Ectodermal cell (in vitro differentiated cells): ENCODE measurements around the gene DDX51.
"Not testable (repeated sequence)": the region's sequence is repeated elsewhere in the genome, so short reads cannot be mapped to it uniquely, and the experiment has no call there.

Experiments used
- H3K27ac ChIP-seq: 2 replicates; pipeline ENCODE4 v1.7.0; 2013; ENCODE audit warnings: mild to moderate bottlenecking, low read depth, low read length; ENCODE audit not compliant: insufficient read depth, poor library complexity, severe bottlenecking
- H3K27me3 ChIP-seq: 2 replicates; pipeline ENCODE4 v1.7.0; 2013; ENCODE audit warnings: mild to moderate bottlenecking, low read length; ENCODE audit not compliant: insufficient read depth, control insufficient read depth, poor library complexity, severe bottlenecking
- H3K36me3 ChIP-seq: one replicate; pipeline ENCODE4 v1.7.0; 2013; ENCODE audit warnings: low read length; ENCODE audit not compliant: control insufficient read depth, insufficient read depth
- H3K4me1 ChIP-seq: one replicate; pipeline ENCODE4 v1.7.0; 2013; ENCODE audit warnings: low read length; ENCODE audit not compliant: control insufficient read depth, insufficient read depth
- H3K4me3 ChIP-seq: 2 replicates; pipeline ENCODE4 v1.7.0; 2013; ENCODE audit warnings: low read depth, low read length, control low read depth; ENCODE audit not compliant: insufficient read depth
- H3K9me3 ChIP-seq: 2 replicates; pipeline ENCODE4 v1.7.0; 2013; ENCODE audit warnings: mild to moderate bottlenecking, low read length, moderate library complexity; ENCODE audit not compliant: control insufficient read depth
- WGBS, 2 experiments: methylation state at CpG; one replicate each; pipeline ENCODE4 v1.1.7; 2013; ENCODE audit warnings: missing lambda C conversion rate in 2 of 2; 5-methylcytosine and 5-hydroxymethylcytosine counted together

The DDX51 gene

DNA sequence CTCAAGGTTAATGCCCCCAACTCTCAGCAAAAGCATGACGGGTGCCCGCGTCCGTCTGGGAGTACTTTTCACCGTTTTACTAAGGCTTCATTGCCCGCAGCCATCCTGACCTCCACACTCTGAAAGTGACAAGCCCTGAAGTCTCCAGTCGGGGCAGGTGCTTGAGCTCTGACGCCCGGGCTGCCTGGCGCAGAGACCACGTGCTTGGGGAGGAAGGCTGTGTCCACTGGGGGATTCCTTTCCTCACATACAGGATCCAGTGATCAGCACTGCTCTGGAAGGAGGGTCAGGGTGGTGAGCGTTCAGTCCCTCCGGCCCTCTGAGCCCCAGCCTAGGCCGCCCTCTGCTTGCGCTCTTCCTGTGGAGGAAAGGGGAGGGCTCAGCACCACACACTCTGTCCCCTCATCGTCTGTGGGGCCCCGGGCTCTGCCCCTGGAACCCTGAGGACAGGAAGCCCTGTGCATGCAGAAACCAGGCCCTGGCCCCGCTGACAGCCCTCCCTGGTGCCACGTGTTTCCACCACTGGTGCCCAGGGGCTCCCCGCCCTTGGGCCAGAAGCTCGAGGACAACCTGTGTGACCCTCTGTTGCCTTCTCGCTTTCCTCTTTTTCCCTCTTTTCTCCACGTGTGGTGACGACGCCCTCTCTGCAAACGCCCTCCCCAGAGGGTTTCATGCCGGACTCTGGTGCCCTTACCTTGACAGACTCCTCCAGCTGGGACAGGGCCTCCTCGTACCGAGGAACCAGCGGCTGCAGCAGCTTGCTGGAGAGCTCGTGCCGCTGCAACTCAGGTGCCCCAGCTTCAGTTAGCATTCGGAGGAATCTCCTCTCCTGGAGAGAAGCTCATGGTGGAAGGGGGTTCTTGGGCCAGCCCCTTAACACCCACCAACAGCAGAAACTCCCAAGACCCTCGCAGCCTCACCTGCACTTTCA lies 4.9 kb downstream of the DDX51 start:
- Histone ChIP-seq H3K27me3 (no peaks in the 10 kb centered on the region), H3K4me1 (peaks cover 6% of the 10 kb centered on the region), H3K4me3 (no peak overlapping the region), H3K27ac (no peak overlapping the region), H3K36me3 (peaks cover 33% of the 10 kb centered on the region), H3K9me3 (no peaks in the 10 kb centered on the region)
- whole genome bisulfite sequencing, 2 experiments, result 93% methylated on average over 34 of the region's 34 CpGs

DNA sequence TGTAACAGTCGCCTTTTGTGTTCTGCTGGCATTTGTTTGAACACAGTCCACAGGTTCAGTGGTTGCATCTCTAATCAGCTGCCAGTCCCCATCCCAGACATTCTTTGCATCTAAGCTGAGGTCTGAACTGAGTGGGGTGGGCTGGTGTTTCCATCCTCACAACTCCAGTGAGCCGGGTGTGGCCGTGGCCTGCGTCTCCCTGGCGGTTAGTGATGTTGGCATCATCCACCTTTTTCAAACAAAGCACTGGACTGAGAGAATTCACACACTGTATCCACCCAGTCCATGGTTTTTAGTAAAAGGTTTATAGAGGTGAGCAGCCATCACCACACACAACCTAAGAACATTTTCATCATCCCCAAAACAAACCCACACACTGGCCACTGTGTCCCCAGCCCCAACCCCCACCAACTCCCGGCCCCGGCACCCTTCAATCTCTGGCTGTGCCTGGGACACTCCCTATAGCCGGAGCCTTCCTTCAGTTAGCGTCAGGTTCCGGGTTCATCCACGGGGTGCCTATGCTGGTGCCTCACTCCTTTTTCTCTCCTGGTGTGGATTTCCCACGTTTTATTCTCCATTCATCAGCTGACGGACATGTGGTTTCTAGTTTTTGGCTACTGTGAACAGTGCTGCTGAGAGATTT lies 6.5 kb downstream of the DDX51 start:
- no peaks in the 10 kb centered on the region for H3K27me3 ChIP-seq
- WGBS, 2 experiments, result 92 to 93% methylated on average over 13 of the region's 13 CpGs
- H3K36me3 ChIP-seq, result peaks cover 33% of the 10 kb centered on the region
- no peaks in the 10 kb centered on the region for H3K9me3 ChIP-seq
- no peaks in the 10 kb centered on the region for H3K4me1 ChIP-seq
- no peak overlapping the region for H3K27ac ChIP-seq
- no peak overlapping the region for H3K4me3 ChIP-seq

DNA sequence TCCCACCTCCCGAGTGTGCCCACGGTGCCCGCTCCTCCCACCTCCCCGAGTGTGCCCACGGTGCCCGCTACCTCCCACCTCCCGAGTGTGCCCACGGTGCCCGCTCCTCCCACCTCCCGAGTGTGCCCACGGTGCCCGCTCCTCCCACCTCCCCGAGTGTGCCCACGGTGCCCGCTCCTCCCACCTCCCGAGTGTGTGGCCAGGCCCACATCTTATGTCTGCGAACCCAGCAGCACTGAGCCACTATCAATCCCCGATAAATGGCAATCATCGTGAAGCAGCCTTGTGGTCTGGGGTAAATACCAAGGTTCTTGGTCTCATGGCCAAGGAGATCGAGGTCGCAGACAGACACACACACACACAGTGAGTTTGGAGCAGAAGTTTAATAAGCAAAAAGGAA lies 7.9 kb downstream of the DDX51 start:
- H3K4me3 ChIP-seq, H3K27ac ChIP-seq: not testable (repeated sequence)

DNA sequence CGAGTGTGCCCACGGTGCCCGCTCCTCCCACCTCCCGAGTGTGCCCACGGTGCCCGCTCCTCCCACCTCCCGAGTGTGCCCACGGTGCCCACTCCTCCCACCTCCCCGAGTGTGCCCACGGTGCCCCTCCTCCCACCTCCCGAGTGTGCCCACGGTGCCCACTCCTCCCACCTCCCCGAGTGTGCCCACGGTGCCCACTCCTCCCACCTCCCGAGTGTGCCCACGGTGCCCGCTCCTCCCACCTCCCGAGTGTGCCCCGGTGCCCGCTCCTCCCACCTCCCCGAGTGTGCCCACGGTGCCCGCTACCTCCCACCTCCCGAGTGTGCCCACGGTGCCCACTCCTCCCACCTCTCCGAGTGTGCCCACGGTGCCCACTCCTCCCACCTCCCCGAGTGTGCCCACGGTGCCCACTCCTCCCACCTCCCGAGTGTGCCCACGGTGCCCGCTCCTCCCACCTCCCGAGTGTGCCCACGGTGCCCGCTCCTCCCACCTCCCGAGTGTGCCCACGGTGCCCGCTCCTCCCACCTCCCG lies 9.4 kb downstream of the DDX51 start:
- not testable (repeated sequence) for H3K4me3 ChIP-seq, H3K27ac ChIP-seq, H3K36me3 ChIP-seq, H3K9me3 ChIP-seq, H3K4me1 ChIP-seq, H3K27me3 ChIP-seq
- 90 to 95% methylated on average over 19 to 33 of the region's 39 CpGs for WGBS, 2 experiments

More for the DNA sequence above, 7.9 kb downstream of the DDX51 start:
- H3K27me3 ChIP-seq, H3K9me3 ChIP-seq, H3K4me1 ChIP-seq: not testable (repeated sequence)
- peaks cover 21% of the 10 kb centered on the region for H3K36me3 ChIP-seq
- WGBS, 2 experiments, result 93 to 94% methylated on average over 20 of the region's 21 CpGs

DNA sequence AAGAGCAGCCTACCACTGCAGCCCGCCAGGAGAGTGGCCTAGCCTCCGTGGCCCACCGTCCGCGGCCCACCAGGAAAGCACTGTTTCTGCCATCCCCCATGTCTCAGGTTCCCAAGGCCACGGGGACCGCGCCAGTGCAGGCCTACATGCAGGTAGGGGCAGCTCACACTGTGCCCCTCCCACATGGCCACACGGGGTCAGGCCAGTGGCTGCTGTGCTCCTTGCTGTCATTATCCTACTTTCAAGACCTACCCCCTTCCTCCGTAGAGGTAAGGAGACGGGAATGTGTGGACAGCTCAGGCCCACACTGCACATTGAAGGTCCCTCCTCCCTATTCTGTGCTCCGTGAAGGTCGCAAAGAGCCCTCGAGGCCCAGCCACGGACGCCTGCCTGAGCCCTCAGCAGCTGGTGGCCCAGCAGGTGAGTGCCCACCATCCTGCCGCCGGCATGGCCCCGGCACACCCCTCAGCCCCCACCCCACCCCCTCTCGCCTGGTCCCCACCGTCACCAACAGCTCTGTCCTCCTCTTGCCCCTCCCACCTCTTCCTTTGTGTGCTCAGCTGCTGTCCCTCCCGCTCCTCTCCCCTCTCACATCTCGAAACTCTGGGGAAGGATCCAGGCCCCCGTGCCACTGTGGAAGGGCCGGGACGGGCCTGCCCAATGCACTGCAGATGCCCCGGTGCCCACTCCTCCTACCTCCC lies 10.0 kb downstream of the DDX51 start:
- 53 to 60% methylated on average over 25 to 27 of the region's 27 CpGs for WGBS, 2 experiments
- H3K4me3 ChIP-seq, result no peak overlapping the region
- no peak overlapping the region for H3K27ac ChIP-seq

DNA sequence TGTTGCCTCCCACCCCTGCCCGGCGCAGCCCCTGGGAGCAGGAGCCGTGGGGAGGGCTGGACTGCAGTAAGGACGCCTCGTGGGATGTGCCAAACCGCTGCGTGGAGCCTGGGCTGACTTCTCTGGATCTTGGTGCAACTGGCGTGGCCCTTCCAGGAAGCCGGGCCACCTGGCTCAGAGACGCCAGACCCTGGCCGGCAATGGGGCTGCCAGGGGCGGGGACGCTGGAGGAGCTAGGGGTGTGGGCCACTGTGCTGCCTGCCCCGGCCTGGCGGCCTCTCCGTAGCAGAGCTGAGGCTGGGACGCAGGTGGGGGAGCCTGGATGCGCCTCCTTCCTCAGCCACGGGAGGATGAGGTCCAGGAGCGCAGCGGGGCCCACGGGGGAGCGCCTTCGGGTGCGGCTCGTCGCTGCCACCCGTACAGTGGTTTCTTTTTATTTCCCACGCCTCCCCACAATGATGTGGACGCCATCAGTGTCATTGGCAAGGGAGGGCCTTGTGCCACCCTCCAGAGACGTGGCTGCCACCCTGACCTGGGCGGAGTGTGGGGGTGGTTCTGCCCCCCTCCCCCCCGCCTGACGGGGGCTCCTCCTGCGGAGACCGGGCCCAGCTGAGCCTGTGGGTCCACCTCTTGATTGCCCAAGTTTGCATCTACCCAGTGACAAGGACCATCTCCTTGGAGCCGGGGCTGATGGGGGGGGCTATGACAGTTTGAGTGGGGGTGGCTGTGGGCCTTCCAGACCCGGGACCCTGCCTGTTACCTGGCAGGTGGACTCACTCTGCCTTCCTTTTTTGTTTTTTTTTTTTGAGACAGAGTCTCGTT lies 11.3 kb downstream of the DDX51 start:
- Histone ChIP-seq H3K36me3 (peaks cover 4% of the 10 kb centered on the region), H3K27ac (no peak overlapping the region), H3K4me3 (no peak overlapping the region), H3K4me1 (no peaks in the 10 kb centered on the region), H3K9me3 (peaks cover 3% of the 10 kb centered on the region), H3K27me3 (no peaks in the 10 kb centered on the region)
- WGBS, 2 experiments, result 89 to 90% methylated on average over 39 of the region's 39 CpGs

More for the DNA sequence above, 10.0 kb downstream of the DDX51 start:
- Histone ChIP-seq H3K9me3 (no peaks in the 10 kb centered on the region), H3K27me3 (no peaks in the 10 kb centered on the region), H3K4me1 (no peaks in the 10 kb centered on the region), H3K36me3 (peaks cover 4% of the 10 kb centered on the region)

DNA sequence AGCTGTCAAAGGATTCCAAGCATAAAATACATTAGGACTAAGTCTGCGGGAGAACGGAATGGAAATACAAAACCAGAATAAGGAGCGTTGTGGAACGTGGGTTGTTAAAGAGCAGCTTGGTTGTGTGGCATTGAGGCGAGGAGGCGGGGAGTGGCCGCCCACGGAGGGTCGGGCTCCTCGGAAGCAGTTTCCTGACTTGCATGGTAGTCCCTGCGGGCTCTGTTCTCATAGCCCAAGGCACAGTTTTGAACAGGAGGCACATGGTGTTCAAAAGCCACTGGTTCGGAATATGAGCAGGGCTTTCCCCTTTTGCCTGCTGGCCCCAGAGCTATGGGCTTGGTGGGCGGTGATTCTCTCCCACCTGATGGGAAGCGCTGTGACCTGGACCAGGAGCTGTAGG lies 12.2 kb downstream of the DDX51 start:
- 89 to 90% methylated on average over 14 of the region's 14 CpGs for WGBS, 2 experiments
- H3K4me1 ChIP-seq, result no peaks in the 10 kb centered on the region

DNA sequence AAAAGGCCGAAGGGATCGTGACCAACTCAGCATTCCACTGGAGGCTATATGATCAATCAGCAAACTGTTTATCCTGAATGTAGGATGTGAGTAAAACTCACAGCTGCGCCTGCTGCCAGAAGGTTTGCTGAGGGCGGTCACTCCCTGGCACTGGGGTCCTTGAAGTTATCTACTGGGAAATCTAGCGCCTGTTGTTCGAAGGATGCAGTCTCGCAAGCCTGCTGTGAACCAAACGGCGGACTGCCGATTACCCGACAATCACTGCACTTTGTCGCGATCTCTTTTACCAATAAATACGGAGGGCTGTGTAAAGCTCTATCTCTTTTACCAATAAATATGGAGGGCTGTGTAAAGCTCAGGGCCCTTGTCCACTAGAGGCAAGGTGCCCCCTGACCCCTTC lies 12.9 kb downstream of the DDX51 start:
- Histone ChIP-seq H3K9me3 (peaks cover 7% of the 10 kb centered on the region), H3K36me3 (peaks cover 20% of the 10 kb centered on the region), H3K27me3 (no peaks in the 10 kb centered on the region), H3K4me1 (no peaks in the 10 kb centered on the region), H3K4me3 (no peak overlapping the region), H3K27ac (no peak overlapping the region)
- 96 to 97% methylated on average over 14 of the region's 14 CpGs for WGBS, 2 experiments

More for the DNA sequence above, 12.2 kb downstream of the DDX51 start:
- H3K9me3 ChIP-seq, result peaks cover 7% of the 10 kb centered on the region
- H3K27ac ChIP-seq, result no peak overlapping the region
- H3K27me3 ChIP-seq, result no peaks in the 10 kb centered on the region
- no peak overlapping the region for H3K4me3 ChIP-seq
- H3K36me3 ChIP-seq, result peaks cover 13% of the 10 kb centered on the region

DNA sequence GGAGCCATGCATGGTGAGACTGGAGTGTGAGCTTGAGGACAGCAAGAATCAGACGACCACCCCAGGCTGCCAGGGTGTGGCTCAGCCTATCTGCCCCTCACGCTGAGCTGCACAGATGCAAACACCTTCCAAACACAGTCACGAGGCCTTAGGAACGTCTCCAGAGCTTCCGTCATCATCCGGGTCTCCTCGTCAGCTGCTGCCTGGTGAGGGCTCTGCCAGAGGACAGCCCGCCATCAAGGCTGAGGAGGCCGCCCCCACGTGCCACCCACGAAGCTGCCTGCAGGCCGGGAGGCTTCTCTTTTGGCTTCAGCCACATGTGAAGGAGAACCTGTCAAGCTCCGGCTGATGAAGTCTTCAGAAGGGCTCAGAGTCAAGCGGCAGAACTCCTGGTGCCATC lies 13.4 kb downstream of the DDX51 start:
- Histone ChIP-seq H3K4me1 (no peaks in the 10 kb centered on the region), H3K36me3 (peaks cover 25% of the 10 kb centered on the region), H3K9me3 (peaks cover 7% of the 10 kb centered on the region), H3K27me3 (no peaks in the 10 kb centered on the region), H3K4me3 (no peak overlapping the region), H3K27ac (no peak overlapping the region)
- 90 to 93% methylated on average over 14 of the region's 14 CpGs for WGBS, 2 experiments
